Measurements from ENCODE around the gene JAML.

Gene JAML

DNA sequence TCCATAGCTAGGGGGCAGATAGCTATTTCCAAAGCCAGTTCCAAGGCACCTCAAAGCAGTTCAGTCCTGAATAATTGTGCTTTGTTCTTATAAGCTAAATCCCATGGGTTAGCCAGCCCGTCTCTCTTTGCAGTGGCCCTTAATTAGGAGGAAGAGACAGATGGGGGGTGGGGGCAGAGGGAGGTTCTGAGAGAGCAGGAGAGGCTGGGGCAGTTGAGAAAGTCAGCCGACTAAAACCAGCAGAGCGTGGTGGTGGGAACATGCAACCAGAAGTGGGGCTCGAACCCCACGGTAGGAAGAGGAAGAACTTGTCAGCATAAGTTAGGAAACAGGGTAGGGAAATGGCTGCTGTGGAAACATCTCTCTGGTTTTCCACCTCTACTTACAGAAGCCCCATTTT, 61.3 kb downstream of the JAML start:
- DNase-seq, result no peak

- DNase-seq, result no peak
Measured at GRCh38 chr11:118162846-118163245, 62.0 kb downstream of the JAML start.

- DNase-seq, result no peak
Measured at GRCh38 chr11:118161786-118162185, 63.0 kb downstream of the JAML start.

GRCh38 chr11:118157186-118157895, 67.5 kb downstream of the JAML start:
- no peak for DNase-seq

- DNase-seq, result peak; percentile 23
Measured at GRCh38 chr11:118156531-118157185, 68.2 kb downstream of the JAML start.

- no peak for DNase-seq
Measured at GRCh38 chr11:118155776-118156530, 68.9 kb downstream of the JAML start.

DNA sequence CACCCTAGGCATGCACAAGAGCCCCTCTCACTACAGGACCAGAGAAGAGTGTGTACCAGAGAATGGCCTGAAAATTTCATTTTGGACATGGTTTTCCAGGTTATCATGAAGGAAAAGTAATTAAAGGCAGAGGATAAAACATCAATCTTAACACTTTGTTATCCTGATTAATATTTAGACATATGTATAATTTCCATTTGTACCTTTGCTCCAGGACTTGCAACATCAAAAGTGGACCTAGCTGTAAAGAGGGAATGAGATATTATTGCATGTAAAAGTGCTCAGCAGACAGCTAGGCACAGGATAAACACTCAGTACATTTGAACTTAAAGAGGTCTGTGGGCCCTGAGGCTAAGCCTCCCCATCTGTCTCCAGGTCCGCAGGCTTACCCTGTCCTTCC, 70.2 kb downstream of the JAML start:
- DNase-seq, result no peak

DNA sequence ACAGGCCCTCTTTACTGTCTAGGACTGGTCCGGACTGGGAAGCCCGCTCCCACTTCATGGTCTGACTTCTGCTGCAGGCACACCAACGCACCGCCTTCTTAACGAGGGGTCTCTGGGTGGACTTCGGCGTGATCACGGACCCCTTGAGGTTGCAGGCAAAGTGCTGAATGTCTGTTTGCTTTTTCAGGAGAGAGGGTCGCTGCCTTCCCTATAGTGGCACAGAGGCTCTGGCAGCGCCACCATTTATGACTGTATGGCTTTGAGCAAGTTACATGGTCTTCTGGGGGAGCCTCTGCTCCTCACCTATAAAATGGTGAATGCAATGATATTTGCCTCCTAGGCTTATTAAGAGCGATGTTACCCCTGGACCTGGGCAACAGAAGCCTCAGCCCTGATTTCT, 70.8 kb downstream of the JAML start:
- DNase-seq, result no peak

DNA sequence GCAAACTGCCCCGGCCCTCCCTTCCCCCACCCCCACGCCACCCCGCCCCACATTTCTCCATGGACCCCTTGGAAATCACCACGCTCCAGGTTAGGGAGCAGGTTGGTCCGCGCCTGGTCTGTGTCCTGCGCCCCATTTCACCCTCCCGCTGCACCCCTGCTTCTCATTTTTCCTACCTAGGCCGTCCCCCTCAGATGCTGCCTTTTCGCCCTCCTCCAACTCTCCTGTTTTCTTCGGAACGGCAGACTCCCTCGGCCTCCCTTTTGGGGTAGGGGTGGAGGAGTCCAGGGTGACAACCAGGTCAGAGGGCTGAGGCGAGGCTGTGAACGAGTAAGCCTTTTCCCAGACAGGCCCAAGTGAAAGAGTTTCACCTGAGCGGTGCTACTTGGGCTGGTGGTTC, 71.3 kb downstream of the JAML start:
- DNase-seq, result no peak

DNA sequence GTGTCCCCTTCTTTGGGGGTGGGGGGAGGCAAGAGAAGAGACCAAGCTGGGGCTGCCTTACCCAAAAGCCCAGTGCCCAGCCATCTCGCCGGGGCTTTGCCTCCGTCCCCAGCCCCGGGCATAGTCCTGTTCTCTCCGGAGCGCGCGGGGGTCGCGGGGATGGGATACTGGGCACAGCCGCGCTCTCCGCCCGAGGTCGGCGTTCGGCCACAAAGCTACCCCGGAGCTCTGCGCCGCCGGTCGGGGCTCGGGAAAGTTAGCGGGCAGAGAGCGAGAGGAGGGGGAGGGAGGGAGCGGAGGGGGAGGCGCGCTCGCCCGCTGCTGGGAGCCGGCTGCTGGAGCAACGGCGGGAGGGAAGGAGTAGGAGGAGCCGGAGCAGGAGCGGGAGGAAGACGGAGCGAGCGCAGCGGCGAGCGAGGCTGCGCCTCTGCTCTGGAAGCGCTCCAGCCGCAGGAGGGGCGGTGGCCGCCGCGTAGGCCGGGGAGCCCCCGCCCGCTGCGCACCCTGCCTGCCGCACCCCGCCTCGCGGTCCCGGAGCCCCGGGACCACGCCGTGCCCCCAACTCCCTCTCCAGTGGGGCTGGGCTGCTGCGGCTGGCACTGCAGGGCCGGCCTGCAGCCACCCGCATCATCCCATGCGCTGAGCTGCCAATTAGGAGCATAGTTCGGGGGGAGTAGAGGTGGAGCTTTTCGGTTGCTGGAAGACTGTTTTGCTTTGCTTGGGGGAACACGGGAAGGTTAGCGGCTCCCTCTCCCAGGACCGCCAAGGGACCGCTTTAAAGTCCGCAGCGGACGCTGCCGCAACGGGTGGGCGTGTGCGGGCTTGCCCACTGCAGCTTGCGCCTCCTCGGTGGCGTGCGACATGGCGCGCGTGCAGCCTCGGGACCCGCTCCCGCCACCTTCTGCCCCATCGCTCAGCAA, 72.0 kb downstream of the JAML start, which contains the start of gene SCN4B:
Gene SCN4B (minus strand): TSS at position 272 of the 920 bp plus-strand sequence. CDS start 150 bp downstream, at position 122.
- no peak for DNase-seq

DNA sequence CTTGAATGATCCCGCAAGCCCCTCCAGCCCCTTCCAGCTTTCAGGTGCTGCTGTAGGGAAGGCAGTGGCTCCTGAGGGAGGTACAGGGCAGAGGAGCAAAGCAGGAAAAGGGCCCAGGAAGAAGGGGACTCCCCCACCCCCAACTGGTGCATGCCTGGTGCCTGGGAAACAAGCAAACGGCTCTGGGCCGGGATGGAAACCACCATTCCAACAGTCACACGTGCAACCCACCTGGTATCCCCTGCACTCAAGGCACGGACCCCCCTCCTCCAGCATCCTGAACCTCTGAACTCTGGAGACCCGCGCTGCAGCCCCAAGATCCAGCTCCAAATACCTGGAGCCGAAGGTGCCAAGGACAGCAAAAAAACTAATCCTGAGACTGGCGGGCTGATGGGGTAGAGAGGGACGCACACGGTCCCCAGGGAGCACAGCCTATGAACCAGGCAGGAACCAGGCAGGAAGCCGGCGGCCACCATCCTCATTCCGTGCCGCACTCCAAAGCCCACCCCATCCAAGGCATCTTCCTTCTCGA, 72.7 kb downstream of the JAML start:
- DNase-seq, result no peak

- DNase-seq, result no peak
Measured at GRCh38 chr11:118151431-118151830, 73.4 kb downstream of the JAML start.

DNA sequence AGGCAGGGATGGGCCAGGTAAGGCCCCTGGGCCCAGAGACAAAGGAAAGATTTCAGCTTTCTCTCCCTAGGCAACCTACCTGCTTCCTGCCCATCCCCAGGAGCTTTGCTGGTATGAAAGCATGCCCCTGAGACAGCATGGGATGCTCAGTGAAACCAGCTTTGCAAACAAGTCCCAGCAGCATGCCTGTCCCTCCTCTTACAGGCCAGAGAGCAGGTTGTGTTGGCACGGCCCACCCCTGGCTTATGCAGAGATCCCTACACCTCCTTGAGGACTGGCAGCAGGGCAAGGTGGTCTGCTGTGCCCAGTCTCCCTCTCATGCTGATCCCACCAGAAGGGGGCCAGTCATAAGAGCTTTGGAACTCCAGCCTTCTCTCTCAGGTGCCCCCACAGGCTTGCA, 75.3 kb downstream of the JAML start:
- no peak for DNase-seq

GRCh38 chr11:118148856-118149255, 76.0 kb downstream of the JAML start:
- DNase-seq, result no peak

- no peak for DNase-seq
Measured at GRCh38 chr11:118148240-118148639, 76.6 kb downstream of the JAML start.

GRCh38 chr11:118147502-118147901, 77.3 kb downstream of the JAML start:
- DNase-seq, result no peak

GRCh38 chr11:118146554-118146953, 78.3 kb downstream of the JAML start:
- no peak for DNase-seq

DNA sequence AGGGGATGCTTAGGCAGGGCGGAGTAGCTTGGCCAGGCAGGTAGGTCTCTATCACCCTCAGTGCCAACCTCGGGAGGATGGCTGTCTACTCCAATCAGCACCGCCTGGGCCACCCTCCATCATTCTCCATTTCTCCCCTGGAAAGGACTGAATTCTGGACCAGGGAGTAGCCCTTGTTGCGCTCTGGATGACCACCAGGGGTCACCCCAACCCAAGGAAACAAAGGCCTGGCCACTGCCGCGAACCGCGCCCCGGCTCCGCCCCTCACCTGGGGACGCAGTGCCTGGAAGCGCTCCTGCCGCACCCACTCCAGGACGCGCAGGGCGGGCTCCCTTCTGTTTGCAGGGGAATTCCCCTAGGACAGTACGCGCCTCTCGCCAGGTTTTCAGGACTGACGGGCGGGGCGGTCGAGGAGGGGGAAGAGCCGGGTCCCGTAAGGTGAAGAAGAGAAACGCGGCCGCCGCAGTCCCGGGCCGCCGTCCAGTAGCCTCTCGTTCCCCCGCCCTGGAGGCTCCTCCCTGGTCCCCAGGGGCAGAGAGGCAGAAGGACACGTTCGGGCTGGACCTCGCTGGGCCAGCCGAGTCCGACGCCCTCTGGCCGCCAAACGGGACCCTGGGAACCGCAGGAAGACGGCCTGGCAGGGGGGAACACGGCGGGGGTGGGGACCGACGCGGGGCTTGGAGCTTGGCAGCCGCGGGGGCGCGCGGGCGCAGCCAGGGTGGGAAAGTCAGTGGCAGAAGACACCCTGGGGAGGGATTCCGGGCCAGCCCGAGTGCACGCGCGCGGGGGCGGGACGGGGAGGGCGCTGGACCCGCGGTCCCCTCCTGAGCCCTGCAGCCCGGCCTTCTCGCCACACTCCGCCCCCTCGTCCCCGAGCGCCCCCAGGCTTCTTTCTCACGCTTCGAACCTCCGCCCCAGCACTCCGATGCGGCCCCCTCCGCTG, 79.3 kb downstream of the JAML start:
- DNase-seq, result peak; percentile 84

DNA sequence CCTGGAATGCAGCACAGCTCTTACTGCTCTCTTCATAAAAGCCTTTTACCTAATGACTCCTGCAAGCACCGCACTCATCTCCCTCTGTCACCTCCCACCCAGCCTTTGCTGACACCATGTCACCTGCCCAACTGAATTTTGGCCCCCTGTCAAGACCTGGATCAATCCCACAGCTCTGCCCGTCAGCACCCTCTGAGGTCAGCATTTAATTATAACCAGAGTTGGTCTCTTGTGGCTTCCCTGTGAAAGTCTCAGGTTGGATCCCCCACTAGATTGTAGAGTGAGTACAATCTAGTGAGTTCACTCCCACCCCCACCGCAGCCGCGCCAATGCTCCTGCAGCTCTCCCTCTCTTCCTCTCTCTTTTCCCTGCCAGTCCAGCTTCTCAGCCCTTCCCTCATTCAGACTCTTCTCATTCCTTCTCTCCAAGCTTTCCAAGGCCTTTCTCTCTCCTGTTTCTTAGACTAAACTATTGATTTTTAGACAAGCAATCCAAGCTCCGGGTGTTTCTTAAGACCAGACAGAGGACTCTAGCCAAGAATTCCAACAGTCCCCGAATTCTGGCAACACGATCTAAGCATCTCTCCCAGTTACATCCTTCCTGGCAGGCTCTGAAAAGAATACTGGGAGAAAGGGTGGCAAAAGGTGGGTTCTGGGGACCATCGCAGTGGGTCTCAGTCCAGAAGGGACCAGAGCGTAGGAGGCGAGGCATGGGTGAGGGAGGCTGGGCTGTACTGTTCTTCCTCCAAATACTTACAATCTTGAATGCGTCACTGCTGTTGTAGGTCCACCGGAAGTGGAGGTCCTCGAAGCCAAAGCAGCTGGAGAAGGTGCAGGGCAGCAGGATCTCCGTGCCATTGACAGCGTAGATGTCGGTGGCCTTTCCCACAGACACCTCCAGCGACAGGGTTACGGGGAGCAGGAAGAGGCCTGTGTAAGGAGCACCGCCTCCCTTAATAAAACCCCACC, 80.2 kb downstream of the JAML start:
- DNase-seq, result no peak
